Loucy (cell line): ENCODE data around the gene TEX47.

Experiments
- CTCF ChIP-seq: fragments of 200-600 bp; sonication (generic); conservative IDR thresholded peaks from 2 replicates; pipeline ENCODE4 v1.5.1; 2014; ENCODE audit warnings: mild to moderate bottlenecking, antibody characterized with exemption, low read length
- EZH2phosphoT487 ChIP-seq: fragments of 200-600 bp; IDR thresholded peaks from 2 replicates; pipeline ENCODE4 v1.6.1; 2018; ENCODE audit warnings: antibody characterized with exemption, mild to moderate bottlenecking, moderate library complexity, borderline replicate concordance

DNA sequence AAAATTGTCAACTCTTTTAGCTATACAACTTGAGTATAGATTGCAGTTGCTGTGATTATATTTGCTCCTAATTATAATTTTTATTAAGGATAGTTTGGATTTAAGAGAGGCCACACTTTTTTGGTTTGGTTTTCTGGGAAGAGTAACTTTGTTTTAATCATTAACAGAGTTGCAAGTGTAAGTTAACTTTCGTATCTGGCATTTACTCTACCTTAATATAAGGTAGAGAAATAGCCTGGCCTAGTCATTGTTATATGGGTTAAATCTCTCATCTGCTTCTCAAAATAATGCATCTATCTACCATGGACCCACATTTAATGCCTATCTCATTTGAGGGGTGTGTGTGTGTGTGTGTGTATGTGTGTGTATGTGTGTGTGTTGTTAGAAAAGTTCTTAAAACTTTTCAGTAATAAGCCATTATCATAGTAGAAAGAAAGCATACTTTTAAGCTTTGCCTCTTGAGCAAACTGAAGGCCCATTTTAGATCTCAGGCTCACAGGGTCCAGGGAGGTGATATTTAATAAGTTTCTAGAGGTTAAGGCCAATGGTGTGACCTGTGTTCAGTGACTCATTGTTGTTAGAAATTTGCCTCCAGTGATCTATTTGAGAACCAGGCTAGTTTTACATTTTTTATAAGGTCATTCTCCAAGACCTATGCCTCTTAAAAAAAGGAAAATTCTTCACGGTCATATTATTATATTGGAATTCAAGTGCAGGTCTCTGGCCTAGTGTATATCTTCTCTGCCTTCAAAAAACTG, 10.9 kb upstream of the TEX47 start:
- TF ChIP-seq CTCF (no peak), EZH2phosphoT487 (no peak)
